ENCODE results near the gene IGSF3.
"Not testable (repeated sequence)": the region's sequence is repeated elsewhere in the genome, so short reads cannot be mapped to it uniquely, and the experiment has no call there.

The IGSF3 gene

GRCh38 chr1:116658645-116659044 lies 8.9 kb downstream of the IGSF3 start:
- DNase-seq: not testable (repeated sequence)

GRCh38 chr1:116657836-116658235 lies 9.7 kb downstream of the IGSF3 start:
- not testable (repeated sequence) for DNase-seq

GRCh38 chr1:116654351-116654750 lies 13.2 kb downstream of the IGSF3 start:
- no peak for DNase-seq

GRCh38 chr1:116652598-116652997 lies 14.9 kb downstream of the IGSF3 start:
- DNase-seq: not testable (repeated sequence)

GRCh38 chr1:116650781-116651180 lies 16.8 kb downstream of the IGSF3 start:
- not testable (repeated sequence) for DNase-seq

- not testable (repeated sequence) for DNase-seq
Observed at GRCh38 chr1:116649041-116649440, 18.5 kb downstream of the IGSF3 start.

- not testable (repeated sequence) for DNase-seq
Observed at GRCh38 chr1:116648325-116648724, 19.2 kb downstream of the IGSF3 start.

- not testable (repeated sequence) for DNase-seq
Observed at GRCh38 chr1:116647186-116647585, 20.3 kb downstream of the IGSF3 start.

GRCh38 chr1:116646673-116647170 lies 20.8 kb downstream of the IGSF3 start:
- DNase-seq: not testable (repeated sequence)

GRCh38 chr1:116645802-116646672 lies 21.5 kb downstream of the IGSF3 start:
- not testable (repeated sequence) for DNase-seq

- DNase-seq: not testable (repeated sequence)
Observed at GRCh38 chr1:116644993-116645392, 22.5 kb downstream of the IGSF3 start.

- not testable (repeated sequence) for DNase-seq
Observed at GRCh38 chr1:116644096-116644495, 23.4 kb downstream of the IGSF3 start.

- not testable (repeated sequence) for DNase-seq
Observed at GRCh38 chr1:116643281-116643751, 24.2 kb downstream of the IGSF3 start.

GRCh38 chr1:116642311-116643280 lies 24.9 kb downstream of the IGSF3 start:
- not testable (repeated sequence) for DNase-seq

GRCh38 chr1:116637583-116637982 lies 29.9 kb downstream of the IGSF3 start:
- not testable (repeated sequence) for DNase-seq

GRCh38 chr1:116636584-116636983 lies 30.9 kb downstream of the IGSF3 start:
- DNase-seq: not testable (repeated sequence)

GRCh38 chr1:116634386-116634785 lies 33.1 kb downstream of the IGSF3 start:
- not testable (repeated sequence) for DNase-seq

- not testable (repeated sequence) for DNase-seq
Observed at GRCh38 chr1:116631996-116632925, 35.3 kb downstream of the IGSF3 start.

- not testable (repeated sequence) for DNase-seq
Observed at GRCh38 chr1:116631554-116631953, 36.0 kb downstream of the IGSF3 start.

- not testable (repeated sequence) for DNase-seq
Observed at GRCh38 chr1:116630057-116630456, 37.5 kb downstream of the IGSF3 start.

GRCh38 chr1:116629441-116629840 lies 38.1 kb downstream of the IGSF3 start:
- DNase-seq: not testable (repeated sequence)
